ENCODE measurements around the gene MESD.
A peak's percentile ranks its signal among the peaks of the same experiment; 100 is the strongest.

Gene MESD

DNA sequence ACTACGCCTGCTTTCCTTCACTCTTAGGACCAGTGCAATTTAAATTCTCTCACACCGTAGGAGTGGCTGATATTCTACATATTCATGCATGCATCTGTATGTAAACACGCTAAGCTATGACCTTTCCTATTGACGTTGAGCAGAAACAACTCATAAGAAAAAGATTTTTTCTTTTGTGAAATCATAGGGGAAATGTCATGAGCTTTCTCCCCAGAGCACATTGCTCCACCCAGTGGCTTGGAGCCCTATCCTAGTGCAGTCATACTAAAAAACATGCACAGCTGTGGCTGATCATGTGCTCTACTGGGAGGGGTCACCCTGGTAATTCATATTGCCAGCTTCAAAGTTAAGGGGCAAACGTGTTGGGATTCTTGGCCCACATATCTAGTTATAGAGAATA lies 1.8 kb upstream of the MESD start:
- peak; percentile 80 for DNase-seq (ENCODE audit: low spot score)

- DNase-seq (ENCODE audit: low spot score), result no peak
These were observed 1.3 kb upstream of the MESD start for GRCh38 chr15:80990955-80991354.

GRCh38 chr15:80989081-80989517 lies 520 bp downstream of the MESD start:
- no peak for DNase-seq (ENCODE audit: low spot score)

- no peak for DNase-seq (ENCODE audit: low spot score)
These were observed 1.3 kb downstream of the MESD start for GRCh38 chr15:80988148-80988796.

GRCh38 chr15:80986487-80986886 lies 3.1 kb downstream of the MESD start:
- no peak for DNase-seq (ENCODE audit: low spot score)

GRCh38 chr15:80985981-80986380 lies 3.6 kb downstream of the MESD start:
- DNase-seq (ENCODE audit: low spot score), result no peak

DNA sequence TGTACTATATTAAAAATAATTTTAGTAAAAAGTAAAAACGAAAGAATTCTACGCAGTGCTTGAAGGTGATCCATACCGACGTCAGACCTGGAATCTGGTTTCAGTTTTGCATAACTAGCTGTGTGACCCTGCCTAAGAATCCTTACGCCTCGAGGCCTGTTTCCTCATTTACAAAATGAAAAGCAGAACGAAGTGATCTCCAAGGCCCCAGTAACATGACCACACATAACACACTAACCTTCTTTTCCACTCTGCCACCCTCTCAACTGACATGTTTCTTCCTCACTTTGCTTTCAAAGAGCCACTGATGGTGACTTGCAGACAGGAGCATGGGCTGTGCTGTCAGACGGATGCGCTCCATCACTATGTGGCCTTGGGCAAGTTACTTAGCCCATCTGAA lies 4.8 kb downstream of the MESD start:
- no peak for DNase-seq (ENCODE audit: low spot score)

DNA sequence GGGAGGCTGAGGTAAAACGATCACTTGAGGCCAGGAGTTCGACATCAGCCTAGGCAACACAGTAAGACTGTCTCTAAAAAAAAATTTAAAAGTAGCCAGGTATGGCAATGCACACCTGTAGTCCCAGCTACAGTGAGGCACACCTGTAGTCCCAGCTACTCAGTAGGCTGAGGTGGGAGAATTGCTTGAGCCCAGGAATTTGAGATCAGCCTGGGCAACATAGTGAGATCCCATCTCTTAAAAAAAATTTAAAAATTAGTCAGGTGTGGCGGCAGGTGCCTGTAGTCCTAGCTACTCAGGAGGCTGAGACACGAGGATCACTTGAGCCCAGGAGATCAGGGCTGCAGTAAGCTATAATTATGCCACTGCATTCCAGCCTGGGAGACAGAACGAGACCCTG lies 6.8 kb downstream of the MESD start:
- DNase-seq (ENCODE audit: low spot score), result no peak

DNA sequence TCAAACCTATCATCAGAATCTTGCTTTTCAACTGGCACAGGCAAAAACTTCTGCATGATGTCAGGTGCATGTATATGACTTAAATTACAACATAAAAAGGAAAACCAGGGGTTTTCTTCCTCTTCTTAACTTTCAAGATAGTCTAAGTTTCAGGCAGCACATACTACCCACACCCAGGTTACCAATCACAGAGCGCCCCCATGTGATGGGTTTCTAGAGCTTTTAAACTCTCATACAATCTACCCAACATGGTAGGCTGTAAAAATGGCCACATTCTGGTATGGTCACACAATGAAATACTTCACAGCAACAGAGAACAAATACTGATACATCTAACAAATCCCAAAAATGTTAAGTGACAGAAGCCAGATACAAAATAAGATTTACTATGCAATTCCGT lies 7.4 kb downstream of the MESD start:
- no peak for DNase-seq (ENCODE audit: low spot score)

DNA sequence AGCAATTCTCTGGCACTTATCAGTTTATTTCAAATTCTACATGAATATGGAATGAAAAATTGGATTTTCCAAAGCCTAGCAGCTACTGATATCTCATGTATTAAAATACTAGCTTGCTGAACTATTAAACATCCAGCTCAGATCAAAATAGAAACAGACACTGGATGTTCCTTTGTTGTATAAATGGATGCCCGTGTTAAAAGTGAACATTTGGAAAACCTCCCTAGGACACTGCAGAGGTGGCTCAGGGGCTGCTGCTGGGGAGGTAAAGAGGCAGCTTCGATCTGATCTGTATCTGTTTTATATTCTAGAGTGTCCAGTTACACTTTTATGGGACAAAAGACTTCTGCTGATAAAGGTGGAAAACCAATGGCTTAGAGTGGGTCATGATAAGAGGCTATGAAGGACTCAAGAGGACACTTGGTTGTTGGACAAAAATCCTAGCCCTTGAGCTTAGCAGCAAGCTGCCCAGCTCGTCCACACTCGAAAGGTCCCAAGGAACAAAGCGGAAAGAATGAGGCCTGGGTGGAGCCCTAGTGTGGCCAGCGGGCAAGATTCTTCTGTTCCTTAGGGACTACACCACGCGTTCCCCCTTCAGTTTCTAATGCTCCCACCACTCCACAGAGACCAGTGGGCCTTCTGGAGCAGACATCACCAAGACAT lies 9.9 kb downstream of the MESD start:
- no peak for DNase-seq (ENCODE audit: low spot score)

GRCh38 chr15:80978685-80979329 lies 10.8 kb downstream of the MESD start:
- peak; percentile 27 for DNase-seq (ENCODE audit: low spot score)

- DNase-seq (ENCODE audit: low spot score), result peak; percentile 79
These were observed 12.0 kb downstream of the MESD start for GRCh38 chr15:80977627-80978036.

DNA sequence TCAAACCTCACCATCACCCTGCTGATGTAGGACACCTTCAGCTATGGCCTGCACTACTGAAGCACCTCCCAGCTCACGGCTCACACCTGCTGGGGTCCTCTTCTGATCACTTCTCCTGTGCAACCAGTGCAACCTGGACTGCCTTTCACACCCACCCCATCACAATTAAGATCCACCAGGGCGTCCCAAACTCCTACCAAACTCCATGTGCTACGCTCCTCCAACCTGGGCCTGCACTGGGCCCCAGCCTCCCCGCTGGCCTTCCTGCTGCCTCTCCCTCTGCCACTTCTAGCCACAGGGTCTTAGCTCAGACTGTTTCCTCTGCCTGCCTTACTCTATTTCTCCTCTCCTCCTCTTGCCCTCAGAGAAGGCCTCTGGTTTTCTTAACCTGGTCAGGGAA lies 12.8 kb downstream of the MESD start:
- DNase-seq (ENCODE audit: low spot score), result no peak

DNA sequence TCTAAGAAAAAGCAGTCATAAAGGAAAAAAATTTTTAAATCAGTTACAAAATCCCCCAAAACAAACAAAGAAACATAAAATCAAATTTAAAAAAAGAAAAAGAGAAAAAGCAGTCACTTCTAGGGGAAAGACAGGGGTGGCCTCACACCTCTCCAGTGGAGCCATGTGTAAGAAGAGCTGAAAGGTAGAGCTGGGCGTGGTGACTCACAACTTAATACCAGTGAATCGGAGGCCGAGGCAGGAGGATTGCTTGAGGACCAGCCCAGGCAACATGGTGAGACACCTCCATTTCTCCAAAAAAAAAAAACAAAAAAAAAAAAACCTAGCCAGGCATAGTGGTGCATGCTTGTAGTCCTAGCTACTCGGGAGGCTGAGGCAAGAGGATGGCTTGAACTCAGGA lies 14.7 kb downstream of the MESD start:
- no peak for DNase-seq (ENCODE audit: low spot score)

DNA sequence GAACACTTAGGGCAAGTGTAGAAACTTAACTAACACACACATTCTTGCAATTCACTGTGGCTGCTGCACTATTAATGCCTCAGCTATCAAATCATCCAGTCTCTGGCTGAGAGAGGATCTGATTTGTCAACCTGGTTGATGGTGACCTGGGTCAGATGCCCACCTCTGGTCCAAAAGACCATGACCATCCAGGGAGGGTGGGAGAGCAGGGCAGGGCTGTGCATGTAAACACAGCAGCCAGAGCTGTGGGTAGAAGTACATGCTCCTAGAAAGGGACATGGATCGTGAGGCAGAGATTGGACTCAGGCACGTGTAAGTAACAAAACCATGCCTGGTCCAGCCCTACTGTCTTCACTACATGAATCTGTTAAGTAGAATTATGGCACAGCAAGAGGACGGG lies 17.3 kb downstream of the MESD start:
- no peak for DNase-seq (ENCODE audit: low spot score)

GRCh38 chr15:80971143-80971542 lies 18.5 kb downstream of the MESD start:
- no peak for DNase-seq (ENCODE audit: low spot score)

- no peak for DNase-seq (ENCODE audit: low spot score)
These were observed 19.0 kb downstream of the MESD start for GRCh38 chr15:80970658-80971057.

GRCh38 chr15:80970018-80970657 lies 19.5 kb downstream of the MESD start:
- DNase-seq (ENCODE audit: low spot score), result peak; percentile 80

GRCh38 chr15:80969316-80969715 lies 20.3 kb downstream of the MESD start:
- no peak for DNase-seq (ENCODE audit: low spot score)

GRCh38 chr15:80967991-80968510 lies 21.6 kb downstream of the MESD start:
- DNase-seq (ENCODE audit: low spot score), result no peak

- DNase-seq (ENCODE audit: low spot score), result peak; percentile 92
These were observed 22.2 kb downstream of the MESD start for GRCh38 chr15:80967451-80967850.

GRCh38 chr15:80966431-80967197 lies 23.0 kb downstream of the MESD start:
- no peak for DNase-seq (ENCODE audit: low spot score)
